ENCODE data around the gene CDK14. TPM values are rescaled to one million over a fixed set of nuclear protein-coding genes. Genes with fewer than 3 reads are reported as not detected.

Gene CDK14
- total RNA-seq, 1 donor = 41.0 TPM

- TF ChIP-seq CTCF (IDR thresholded peaks at IDR 0.05; ENCODE audit: insufficient read depth, low read depth, low read length) = no peak
- DNase-seq (ENCODE audit: low read depth) = peak; percentile 6
- H3K4me3 ChIP-seq (ENCODE audit: low read depth, low read length) = no peak overlapping the region
Observed at GRCh38 chr7:90900628-90901356, 304.7 kb downstream of the CDK14 start.

- H3K4me3 ChIP-seq (ENCODE audit: low read depth, low read length) = no peak overlapping the region
- no peak for TF ChIP-seq CTCF (IDR thresholded peaks at IDR 0.05; ENCODE audit: insufficient read depth, low read depth, low read length)
- DNase-seq (ENCODE audit: low read depth) = no peak
Observed at GRCh38 chr7:90903841-90904240, 307.7 kb downstream of the CDK14 start.

- no peak overlapping the region for H3K4me3 ChIP-seq (ENCODE audit: low read depth, low read length)
- no peak for TF ChIP-seq CTCF (IDR thresholded peaks at IDR 0.05; ENCODE audit: insufficient read depth, low read depth, low read length)
- DNase-seq (ENCODE audit: low read depth) = no peak
Observed at GRCh38 chr7:90910136-90910535, 314.0 kb downstream of the CDK14 start.

- DNase-seq (ENCODE audit: low read depth) = no peak
- TF ChIP-seq CTCF (IDR thresholded peaks at IDR 0.05; ENCODE audit: insufficient read depth, low read depth, low read length) = no peak
- H3K4me3 ChIP-seq (ENCODE audit: low read depth, low read length) = no peak overlapping the region
Observed at GRCh38 chr7:90916319-90916718, 320.2 kb downstream of the CDK14 start.

GRCh38 chr7:90917539-90917938 is 321.4 kb downstream of the CDK14 start:
- H3K4me3 ChIP-seq (ENCODE audit: low read depth, low read length) = no peak overlapping the region
- no peak for DNase-seq (ENCODE audit: low read depth)
- TF ChIP-seq CTCF (IDR thresholded peaks at IDR 0.05; ENCODE audit: insufficient read depth, low read depth, low read length) = no peak

- TF ChIP-seq CTCF (IDR thresholded peaks at IDR 0.05; ENCODE audit: insufficient read depth, low read depth, low read length) = no peak
- H3K4me3 ChIP-seq (ENCODE audit: low read depth, low read length) = no peak overlapping the region
- no peak for DNase-seq (ENCODE audit: low read depth)
Observed at GRCh38 chr7:90918303-90918702, 322.2 kb downstream of the CDK14 start.

GRCh38 chr7:90919816-90920215 is 323.7 kb downstream of the CDK14 start:
- TF ChIP-seq CTCF (IDR thresholded peaks at IDR 0.05; ENCODE audit: insufficient read depth, low read depth, low read length) = no peak
- no peak overlapping the region for H3K4me3 ChIP-seq (ENCODE audit: low read depth, low read length)
- DNase-seq (ENCODE audit: low read depth) = no peak
